GM21723 (cell line): ENCODE data around the gene SGK1.

Source experiments
- ATAC-seq: cut with Tn5 transposase; IDR thresholded peaks from one replicate; pipeline ENCODE4 v1.9.1; 2021; ENCODE audit warnings: mild to moderate bottlenecking, moderate library complexity; ENCODE audit not compliant: unreplicated experiment

SGK1 gene

DNA sequence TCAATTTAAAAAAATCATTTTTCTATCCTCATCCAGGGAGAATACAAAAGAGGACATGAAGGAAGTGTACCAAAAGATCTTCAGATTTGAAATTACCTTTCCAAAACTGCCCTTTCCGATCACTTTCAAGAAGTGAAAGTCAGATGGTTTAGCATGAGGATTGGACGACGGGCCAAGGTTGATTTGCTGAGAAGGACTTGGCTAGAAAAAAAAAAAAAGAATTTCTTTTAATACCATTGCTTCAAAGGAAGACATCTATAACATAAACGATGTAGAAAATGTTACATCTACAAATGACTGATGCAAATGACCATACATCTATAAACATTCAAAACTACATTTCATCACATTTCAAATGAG, 144.6 kb downstream of the SGK1 start:
- no peak for ATAC-seq

DNA sequence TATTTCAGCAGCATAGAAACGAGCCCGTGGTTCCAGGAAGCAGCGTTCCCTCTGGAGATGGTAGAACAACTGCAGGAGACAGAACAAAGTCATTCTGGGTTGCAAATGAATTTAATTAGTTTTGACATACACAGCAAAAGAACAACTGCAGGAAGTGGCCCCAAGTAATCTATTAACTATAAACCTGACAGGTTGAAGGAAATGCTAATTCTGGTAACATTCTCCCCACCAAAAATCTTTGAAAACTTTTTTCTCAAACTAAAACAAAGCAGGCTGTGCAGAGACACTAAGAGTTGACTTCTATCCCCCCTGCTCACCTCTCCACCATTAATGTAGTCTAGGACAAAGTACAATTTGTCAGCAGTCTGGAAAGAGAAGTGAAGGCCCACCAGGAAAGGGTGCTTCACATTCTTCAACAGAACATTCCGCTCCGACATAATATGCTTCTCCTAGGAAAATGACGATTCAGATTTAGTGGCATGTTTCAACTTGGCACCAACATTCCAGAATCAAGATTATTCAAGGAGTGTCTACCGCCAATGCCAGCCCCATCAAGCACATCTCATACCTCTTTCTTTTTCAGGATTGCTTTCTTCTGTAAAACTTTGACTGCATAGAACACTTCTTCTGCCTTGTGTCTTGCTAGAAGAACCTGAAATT, 145.1 kb downstream of the SGK1 start:
- ATAC-seq, result no peak

- no peak for ATAC-seq
Measured at GRCh38 chr6:134172020-134172705, 145.7 kb downstream of the SGK1 start.

GRCh38 chr6:134171517-134171916, 146.4 kb downstream of the SGK1 start:
- ATAC-seq, result no peak

DNA sequence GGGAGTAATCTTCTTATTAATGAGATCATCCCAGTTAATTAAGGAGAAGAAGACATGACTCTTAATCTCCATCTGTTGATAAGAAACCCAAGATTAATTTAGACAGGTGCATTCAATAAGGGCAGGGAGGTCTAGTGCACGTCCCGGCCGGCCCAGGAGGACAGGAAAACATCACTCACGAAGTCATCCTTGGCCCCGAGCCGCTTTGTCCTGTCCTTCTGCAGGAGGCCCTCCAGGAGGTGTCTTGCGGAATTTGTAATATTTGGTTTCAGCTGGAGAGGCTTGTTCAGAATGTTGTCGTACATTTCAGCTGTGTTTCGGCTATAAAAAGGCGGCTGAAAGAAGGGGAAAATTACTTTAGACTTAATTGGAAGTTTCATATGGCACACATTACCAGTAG, 147.1 kb downstream of the SGK1 start:
- ATAC-seq, result no peak

DNA sequence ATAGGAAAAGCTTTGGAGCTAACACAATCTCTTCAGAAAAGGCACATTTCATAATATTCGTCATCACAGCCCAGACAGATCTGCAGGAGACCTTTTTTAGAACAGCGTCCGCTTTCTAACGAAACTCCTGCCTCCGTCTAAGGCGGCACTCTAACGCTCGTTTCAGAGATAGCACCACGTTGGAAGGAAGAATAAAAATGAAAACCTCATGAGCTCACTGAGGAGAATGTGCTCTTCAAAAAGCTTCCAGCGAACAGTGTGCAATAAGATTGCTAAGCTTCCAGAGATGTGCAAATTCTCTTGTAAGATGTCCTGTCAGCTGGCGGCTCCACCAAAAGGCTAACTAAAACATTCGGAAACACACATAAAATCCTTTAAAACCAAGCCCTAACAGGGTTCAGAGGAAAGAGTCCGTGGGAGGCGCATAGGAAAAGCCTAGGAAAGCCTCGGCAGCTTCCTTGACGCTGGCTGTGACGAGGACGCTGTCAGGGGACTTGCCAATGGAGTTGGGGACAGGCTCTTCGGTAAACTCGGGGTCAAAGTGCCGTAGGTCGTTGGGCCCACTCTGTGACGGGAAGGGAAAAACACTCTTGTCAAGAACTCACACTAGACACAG, 147.9 kb downstream of the SGK1 start:
- ATAC-seq, result no peak

GRCh38 chr6:134168590-134169208, 149.2 kb downstream of the SGK1 start:
- no peak for ATAC-seq

- no peak for ATAC-seq
Measured at GRCh38 chr6:134166511-134167261, 151.2 kb downstream of the SGK1 start.

GRCh38 chr6:134165561-134166201, 152.2 kb downstream of the SGK1 start:
- no peak for ATAC-seq

DNA sequence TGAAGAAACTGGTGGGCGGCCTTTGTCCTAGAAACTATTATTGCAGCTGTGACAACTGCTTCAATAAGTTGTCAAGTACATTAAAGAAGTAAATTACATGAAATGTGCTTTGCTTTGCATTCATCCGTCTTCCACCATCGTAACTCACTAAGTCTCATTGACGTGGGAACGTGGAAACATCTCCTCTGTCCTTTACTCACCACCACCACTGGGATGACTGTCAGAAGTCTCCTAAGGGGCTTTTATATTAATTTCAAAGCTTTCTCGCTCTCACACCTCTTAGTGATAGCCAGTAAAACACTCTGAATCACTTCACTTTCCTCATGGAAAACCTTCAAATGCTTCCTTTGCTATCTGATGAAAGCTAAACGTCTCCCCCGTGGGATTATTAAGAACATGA, 153.6 kb downstream of the SGK1 start:
- no peak for ATAC-seq

DNA sequence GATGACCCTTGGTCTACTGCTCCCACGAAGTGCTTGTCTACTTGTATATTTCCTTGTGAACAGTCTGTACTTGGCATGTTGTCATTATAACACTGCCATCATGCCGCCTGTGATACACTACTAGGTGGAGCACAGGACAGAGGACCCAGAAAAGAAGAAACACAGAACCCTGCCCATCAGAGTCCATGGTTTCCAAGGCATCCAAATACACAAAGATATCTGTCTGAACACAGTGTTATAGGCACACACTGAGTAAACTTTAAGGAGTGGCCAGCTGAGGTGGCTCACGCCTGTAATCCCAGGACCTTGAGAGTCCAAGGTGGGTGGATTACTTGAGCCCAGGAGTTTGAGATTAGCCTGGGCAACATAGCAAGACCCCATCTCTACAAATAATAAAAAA, 155.0 kb downstream of the SGK1 start:
- no peak for ATAC-seq

DNA sequence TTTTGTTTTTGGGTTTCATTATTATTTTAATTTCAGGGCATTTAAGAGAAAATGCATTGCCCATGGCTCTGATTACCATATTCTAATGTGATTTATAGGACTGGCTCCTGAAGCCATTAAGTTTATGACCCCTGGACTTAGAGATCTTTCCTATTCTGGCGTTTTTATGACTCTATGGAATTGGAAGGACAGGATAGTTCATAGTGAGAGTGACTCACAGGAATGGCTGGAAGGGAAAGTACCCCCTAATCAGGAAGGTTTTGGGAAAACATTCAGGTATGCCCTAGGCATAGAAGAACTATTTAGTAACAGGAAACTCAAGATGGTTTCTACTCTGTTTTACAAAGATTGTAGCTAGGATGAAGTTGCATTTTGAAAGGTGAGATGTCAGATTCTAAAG, 156.9 kb downstream of the SGK1 start:
- no peak for ATAC-seq

DNA sequence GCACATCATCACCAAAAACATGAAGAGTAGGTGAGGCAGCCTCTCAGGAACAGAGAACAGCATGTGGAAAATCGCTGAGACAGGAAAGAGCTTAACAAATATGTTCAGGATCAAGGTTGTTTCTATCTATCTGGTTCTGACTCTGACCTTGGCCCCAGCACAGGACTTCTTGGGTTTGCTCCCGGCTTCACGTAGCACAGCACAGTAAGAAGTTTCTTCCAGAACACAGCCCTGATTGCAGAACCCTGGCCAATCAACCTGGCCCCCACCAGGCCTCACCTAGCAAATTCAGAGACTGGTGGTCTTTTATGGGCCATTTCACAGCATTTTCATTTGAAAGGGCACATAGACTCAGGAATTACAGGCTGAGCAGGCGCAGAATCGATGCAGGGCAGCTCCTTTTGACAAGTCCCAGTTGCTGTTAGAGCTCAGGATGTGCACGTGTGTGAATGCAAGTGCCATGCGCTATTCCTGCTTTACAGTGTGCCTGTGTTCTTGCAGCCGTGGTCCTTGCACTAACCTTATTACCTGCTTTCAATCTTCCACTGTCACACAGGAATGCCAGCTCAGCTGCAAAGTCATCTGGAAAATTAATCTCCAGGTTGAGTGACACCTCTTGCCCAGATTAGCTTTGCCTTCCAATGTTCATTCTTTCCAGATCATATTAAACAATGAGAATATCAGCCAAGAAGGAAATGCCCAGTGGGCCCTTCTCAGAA, 165.0 kb downstream of the SGK1 start:
- ATAC-seq, result no peak

GRCh38 chr6:134148566-134148965, 169.3 kb downstream of the SGK1 start:
- no peak for ATAC-seq

DNA sequence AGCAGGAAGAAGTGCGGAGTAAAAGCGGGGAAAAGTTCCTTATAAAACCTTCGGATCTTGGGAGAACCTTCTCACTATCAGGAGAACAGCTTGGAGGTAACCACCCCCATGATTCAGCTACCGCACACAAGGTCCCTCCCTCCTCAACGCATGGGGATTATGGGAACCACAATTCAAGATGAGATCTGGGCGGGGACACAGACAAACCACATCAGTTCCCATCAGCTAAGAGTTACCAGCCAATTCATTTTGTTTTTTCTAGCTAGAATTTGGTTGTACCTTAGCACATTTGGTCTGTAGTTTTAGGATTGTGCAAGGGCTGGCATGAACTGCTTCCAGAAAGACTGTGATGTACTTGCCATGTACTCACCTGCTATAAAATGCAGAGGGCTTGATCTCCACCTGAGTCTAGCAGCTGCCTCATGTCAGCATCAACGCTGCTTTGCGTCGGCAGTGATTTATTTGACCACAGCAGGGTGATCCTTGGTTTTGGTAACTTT, 170.8 kb downstream of the SGK1 start:
- no peak for ATAC-seq

DNA sequence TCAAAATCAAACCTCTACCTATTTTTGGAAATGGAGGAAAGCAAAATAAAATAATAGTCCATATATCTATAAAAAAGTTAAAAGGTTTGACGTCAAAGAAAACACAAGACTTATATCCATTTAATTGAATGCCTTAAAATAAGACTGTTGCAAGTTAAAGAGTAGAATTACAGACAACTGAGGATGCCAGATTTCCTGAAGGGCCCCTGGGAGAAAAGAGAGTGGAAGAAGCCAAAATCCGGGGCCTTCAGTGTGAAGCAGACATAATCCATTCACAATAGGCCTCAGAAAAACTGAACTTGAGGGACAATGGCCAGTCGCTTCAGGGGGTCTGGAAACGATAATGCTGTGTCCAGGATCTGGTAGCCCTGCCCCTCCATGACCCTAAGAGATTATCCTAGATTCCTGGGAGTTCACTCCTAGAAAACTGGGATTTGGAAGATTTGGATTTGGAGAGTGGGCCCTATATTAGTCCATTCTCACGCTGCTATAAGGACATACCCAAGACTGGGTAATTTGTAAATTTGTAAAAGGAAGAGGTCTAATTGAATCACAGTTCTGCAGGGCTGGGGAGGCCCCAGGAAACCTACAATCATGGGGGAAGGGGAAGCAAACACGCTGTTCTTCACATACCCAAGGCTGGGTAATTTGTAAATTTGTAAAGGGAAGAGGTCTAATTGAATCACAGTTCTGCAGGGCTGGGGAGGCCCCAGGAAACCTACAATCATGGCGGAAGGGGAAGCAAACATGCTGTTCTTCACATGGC, 171.5 kb downstream of the SGK1 start:
- ATAC-seq, result no peak

- ATAC-seq, result no peak
Measured at GRCh38 chr6:134145786-134146185, 172.1 kb downstream of the SGK1 start.

GRCh38 chr6:134138226-134138975, 179.5 kb downstream of the SGK1 start:
- ATAC-seq, result no peak

DNA sequence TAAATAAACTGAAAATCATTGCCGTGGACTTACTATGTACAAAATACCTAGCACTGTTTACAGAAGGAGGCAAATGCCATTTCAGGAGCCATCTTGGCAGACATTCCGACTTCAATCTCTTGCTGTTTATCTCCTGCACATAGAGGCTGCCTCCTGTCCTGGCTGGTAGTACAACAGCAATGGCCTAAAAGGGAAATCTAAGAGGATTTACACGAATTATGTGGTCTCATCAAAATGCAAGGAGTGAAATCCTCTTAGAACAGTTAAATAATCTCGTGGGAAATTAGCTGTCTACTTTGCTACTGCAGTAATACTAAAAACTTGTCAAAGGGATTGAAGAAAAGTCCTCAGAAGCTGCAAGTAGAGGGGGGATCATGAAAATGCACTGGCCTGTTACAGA, 183.3 kb downstream of the SGK1 start:
- no peak for ATAC-seq
